IPS-18a (cell line): Measurements from ENCODE around the gene HMGB2.

ENCODE experiments used
- H3K27ac ChIP-seq: one replicate; pipeline ENCODE4 v1.5.1; 2013; ENCODE audit warnings: low read length
- H3K27me3 ChIP-seq: one replicate; pipeline ENCODE4 v1.6.1; 2013; ENCODE audit warnings: mild to moderate bottlenecking, low read length; ENCODE audit not compliant: control insufficient read depth, insufficient read depth
- H3K36me3 ChIP-seq: one replicate; pipeline ENCODE4 v1.6.1; 2013; ENCODE audit warnings: low read depth, low read length; ENCODE audit not compliant: control insufficient read depth
- H3K4me1 ChIP-seq: one replicate; pipeline ENCODE4 v1.6.1; 2013; ENCODE audit warnings: low read depth, low read length; ENCODE audit not compliant: control insufficient read depth
- H3K4me3 ChIP-seq: one replicate; pipeline ENCODE4 v1.5.1; 2013; ENCODE audit warnings: low read length
- H3K9ac ChIP-seq: one replicate; pipeline ENCODE4 v1.6.1; 2013; ENCODE audit warnings: mild to moderate bottlenecking, low read length, moderate library complexity
- H3K9me3 ChIP-seq: one replicate; pipeline ENCODE4 v1.6.1; 2013; ENCODE audit warnings: low read depth, low read length; ENCODE audit not compliant: control insufficient read depth

HMGB2 gene

DNA sequence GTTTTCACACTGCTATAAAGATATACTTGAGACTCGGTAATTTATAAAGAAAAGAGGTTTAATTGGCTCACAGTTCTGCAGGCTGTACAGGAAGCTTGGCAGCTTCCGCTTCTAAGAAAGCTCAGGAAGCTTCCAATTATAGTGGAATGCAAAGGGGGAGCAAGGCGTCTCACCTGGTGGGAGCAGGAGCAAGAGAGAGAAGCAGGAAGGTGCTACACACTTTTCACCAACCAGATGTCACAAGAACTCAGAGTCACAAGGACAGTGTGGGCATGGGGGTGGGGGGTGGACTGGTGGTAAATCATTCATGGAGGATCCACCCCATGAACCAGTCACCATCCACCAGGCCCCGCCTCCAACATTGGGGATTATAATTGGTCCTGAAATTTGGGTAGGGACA is 22.8 kb downstream of the HMGB2 start:
- no peaks in the 10 kb centered on the region for H3K9me3 ChIP-seq
- no peak overlapping the region for H3K27ac ChIP-seq
- peaks cover 22% of the 10 kb centered on the region for H3K36me3 ChIP-seq
- no peak overlapping the region for H3K9ac ChIP-seq
- no peak overlapping the region for H3K4me3 ChIP-seq
- peaks cover 3% of the 10 kb centered on the region for H3K4me1 ChIP-seq
- no peaks in the 10 kb centered on the region for H3K27me3 ChIP-seq

DNA sequence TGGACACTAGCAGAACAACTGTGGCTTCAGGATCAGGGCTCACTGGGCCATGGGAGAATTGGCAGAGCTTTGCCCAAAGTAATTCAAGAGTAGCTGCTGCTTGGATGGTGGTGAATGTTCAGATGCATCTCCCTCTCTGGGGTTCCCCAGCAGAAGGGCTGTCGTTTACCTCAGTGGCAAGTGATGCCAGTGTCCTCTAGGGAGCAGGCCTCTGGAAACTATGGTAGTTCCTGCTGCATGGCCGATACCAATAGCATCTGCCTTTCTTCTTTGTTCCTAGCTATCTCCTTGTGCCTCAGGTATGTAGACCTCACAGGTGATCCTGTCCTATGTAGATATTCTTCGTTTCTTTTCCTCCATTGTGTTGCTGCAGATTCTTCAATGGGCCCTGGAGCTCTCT is 26.4 kb downstream of the HMGB2 start:
- Histone ChIP-seq H3K27me3 (no peaks in the 10 kb centered on the region), H3K4me1 (peaks cover 3% of the 10 kb centered on the region), H3K36me3 (peaks cover 24% of the 10 kb centered on the region), H3K27ac (no peak overlapping the region), H3K9me3 (no peaks in the 10 kb centered on the region), H3K4me3 (no peak overlapping the region), H3K9ac (no peak overlapping the region)

DNA sequence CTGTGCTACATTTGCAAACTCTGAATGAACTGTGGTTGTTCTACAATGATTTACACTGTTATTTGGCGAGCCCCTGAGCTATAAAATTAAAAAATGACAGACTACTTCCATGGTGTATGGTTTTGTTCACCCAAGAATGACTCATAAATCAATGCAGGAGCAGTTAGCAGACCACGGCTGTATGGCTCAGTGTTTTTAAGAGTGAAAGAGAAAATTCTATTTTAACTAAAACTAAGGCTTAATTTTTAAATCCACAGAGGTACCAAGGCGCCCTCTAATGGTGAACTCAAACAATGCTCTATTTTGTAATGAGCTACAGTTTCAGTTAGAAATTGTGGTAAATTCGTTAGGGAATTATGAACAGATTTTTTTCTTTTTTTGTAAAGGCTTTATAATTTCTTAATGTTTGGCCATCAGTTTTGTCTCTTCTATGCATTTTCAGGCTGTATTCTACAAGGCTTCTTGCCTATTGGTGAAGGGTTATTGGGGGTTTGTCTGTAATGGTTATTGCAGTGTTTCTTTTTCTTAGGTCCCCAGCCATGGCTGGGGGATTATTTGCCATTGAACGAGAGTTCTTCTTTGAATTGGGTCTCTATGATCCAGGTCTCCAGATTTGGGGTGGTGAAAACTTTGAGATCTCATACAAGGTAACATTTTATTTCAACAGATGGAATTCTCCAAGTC is 32.5 kb downstream of the HMGB2 start:
- peaks cover 21% of the 10 kb centered on the region for H3K36me3 ChIP-seq
- H3K9ac ChIP-seq: no peak overlapping the region
- peaks cover 6% of the 10 kb centered on the region for H3K4me1 ChIP-seq
- H3K4me3 ChIP-seq: no peak overlapping the region
- no peaks in the 10 kb centered on the region for H3K9me3 ChIP-seq
- H3K27ac ChIP-seq: no peak overlapping the region
- no peaks in the 10 kb centered on the region for H3K27me3 ChIP-seq

DNA sequence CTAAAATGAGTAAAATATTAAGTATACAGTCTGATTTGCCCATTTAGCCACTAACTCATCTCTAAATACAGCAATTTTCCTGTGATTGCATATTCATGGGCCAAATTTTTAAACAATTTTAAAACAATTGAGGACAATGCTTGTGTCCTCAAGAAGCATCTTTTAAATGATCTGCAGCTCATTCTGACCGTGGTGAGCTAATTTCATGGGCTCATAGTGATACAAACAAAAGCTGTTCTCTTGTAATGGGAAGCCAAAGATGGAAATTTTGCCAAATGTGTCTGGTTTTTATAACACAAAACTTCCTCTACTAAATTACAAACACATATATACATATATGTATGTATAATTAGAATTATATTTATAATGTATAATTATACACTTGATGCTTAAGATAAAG is 39.7 kb downstream of the HMGB2 start:
- H3K4me3 ChIP-seq: no peak overlapping the region
- H3K27ac ChIP-seq: no peak overlapping the region
- H3K4me1 ChIP-seq: no peaks in the 10 kb centered on the region
- H3K9me3 ChIP-seq: no peaks in the 10 kb centered on the region
- H3K36me3 ChIP-seq: peaks cover 18% of the 10 kb centered on the region
- no peaks in the 10 kb centered on the region for H3K27me3 ChIP-seq
- H3K9ac ChIP-seq: no peak overlapping the region

DNA sequence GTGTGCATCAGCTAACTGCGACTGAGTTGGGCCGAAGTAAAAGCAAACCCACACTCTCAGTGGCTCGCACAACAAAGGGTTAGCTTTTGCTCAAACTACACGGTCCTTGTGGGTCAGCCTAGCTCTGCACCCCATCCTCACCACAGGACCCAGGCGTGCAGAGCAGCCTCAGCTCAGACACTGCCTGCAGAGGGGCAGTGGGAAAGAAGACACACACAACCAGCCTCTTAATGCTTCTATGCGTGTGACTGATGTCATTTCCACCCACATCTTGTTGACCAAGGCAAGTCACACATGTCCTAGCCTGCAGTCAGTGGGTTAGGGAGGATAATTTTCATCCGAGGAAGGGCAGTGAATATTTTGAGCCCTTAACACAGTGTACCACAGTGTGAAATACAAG is 40.5 kb downstream of the HMGB2 start:
- Histone ChIP-seq H3K27ac (no peak overlapping the region), H3K4me1 (no peaks in the 10 kb centered on the region), H3K27me3 (no peaks in the 10 kb centered on the region), H3K9ac (no peak overlapping the region), H3K4me3 (no peak overlapping the region), H3K36me3 (peaks cover 18% of the 10 kb centered on the region), H3K9me3 (no peaks in the 10 kb centered on the region)

DNA sequence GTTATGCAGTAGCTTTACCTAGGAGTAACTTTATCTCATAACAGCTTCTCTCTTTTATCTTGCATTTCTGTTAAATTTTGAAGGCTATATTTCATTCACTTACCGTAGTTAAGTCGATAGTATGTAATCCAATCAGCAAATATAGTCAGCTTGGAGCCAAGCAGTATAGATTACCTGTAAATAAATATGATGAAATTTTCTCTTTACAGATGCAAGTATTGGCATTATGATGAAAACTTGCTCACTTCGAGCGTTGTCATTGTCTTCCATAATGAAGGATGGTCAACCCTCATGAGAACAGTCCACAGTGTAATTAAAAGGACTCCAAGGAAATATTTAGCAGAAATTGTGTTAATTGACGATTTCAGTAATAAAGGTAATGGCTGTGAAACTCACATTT is 42.3 kb downstream of the HMGB2 start:
- Histone ChIP-seq H3K4me1 (no peaks in the 10 kb centered on the region), H3K9ac (no peak overlapping the region), H3K27me3 (no peaks in the 10 kb centered on the region), H3K9me3 (peaks cover 4% of the 10 kb centered on the region), H3K36me3 (peaks cover 11% of the 10 kb centered on the region), H3K4me3 (no peak overlapping the region), H3K27ac (no peak overlapping the region)

DNA sequence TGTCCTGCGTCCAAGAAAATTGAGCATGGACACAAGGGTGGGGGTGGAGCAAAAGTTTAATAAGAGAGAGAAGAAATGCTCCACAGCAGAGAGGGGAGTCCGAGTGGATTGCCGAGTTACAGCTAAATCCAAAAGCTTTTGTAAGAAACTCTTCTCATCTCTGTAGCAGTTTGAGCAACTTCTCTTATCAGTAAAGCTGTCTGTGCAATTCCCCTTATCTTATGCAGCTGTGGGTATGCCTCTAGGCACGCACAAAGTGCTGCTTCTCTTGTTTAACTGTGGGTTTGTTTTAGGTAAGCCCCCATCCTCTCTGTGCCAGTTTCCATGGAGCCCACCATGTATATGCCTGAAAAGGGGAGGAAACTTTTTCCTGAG is 44.8 kb downstream of the HMGB2 start:
- no peaks in the 10 kb centered on the region for H3K4me1 ChIP-seq
- H3K27ac ChIP-seq: no peak overlapping the region
- no peaks in the 10 kb centered on the region for H3K27me3 ChIP-seq
- H3K36me3 ChIP-seq: peaks cover 3% of the 10 kb centered on the region
- no peak overlapping the region for H3K4me3 ChIP-seq
- H3K9me3 ChIP-seq: peaks cover 13% of the 10 kb centered on the region
- H3K9ac ChIP-seq: no peak overlapping the region

DNA sequence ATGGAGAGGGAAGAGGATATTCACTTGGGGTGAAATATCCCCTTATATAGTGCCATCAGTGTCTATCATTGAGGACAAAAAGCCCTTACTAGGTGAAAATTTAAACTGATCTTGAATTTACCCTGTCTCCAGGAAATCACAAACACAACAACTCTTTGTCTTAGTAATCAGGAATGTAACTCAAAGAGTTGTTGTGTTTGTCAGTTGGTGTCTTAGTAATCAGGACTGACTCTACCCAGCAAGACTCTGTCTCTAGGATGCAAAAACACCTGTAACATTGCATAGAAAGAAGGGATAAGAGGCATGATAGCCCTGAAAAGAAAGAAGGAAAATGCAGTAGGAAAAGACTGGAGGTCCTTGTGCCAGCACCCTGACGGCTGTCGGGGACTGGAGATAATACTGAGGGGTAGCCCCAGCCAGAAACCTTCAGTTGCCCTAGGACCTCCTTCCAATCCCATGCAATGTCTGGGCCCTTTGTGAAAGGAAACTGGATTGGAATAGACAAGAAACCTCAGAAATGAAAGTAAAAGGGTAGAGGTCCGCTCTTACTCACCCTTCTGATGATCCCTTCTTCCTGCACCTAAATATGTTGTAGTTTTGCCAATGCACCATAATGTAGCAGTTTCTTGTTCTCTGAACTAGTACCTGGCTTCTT is 45.3 kb downstream of the HMGB2 start:
- Histone ChIP-seq H3K36me3 (peaks cover 3% of the 10 kb centered on the region), H3K27ac (no peak overlapping the region), H3K9me3 (peaks cover 15% of the 10 kb centered on the region), H3K4me1 (no peaks in the 10 kb centered on the region), H3K9ac (no peak overlapping the region), H3K27me3 (no peaks in the 10 kb centered on the region), H3K4me3 (no peak overlapping the region)

DNA sequence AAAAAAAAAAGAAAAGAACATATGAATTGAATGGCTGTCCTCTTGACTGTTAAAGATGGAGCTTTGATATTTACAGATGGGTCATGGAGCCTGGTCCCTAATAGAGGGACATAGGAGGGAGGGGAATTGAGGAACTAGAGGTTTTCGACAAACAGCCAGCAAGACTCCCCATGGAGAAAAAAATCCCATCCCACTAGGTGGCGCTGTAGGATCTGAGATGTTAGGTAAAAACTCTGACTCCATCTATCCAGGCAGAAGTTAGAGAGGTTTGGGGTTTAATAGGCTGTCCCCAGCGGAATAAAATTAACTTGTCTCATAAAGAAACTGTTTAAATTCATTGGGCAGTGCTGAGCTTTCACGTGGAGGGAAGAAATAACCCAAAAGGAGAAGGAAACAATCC is 45.9 kb downstream of the HMGB2 start:
- no peaks in the 10 kb centered on the region for H3K4me1 ChIP-seq
- peaks cover 3% of the 10 kb centered on the region for H3K36me3 ChIP-seq
- H3K27ac ChIP-seq: no peak overlapping the region
- peaks cover 17% of the 10 kb centered on the region for H3K9me3 ChIP-seq
- H3K27me3 ChIP-seq: no peaks in the 10 kb centered on the region
- no peak overlapping the region for H3K4me3 ChIP-seq
- H3K9ac ChIP-seq: no peak overlapping the region

DNA sequence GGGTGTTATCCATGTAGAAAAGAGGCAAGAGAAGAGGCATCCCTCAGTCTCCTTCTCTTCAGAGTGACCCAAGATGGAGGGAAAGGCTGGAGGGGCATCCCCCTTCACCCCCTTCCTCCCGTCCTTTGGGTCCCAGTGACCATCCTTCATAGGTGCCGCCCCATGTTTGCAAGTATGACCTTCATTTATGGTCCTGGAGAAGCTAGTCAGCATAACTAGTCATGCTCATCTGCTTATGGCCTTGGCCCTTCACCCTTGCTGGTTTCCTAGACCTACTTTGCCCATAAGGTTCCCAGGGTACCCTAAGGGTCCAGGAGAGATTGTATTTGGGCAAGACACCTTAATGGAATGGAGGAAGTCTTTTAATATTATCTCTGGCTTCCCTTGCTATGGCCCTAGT is 46.7 kb downstream of the HMGB2 start:
- Histone ChIP-seq H3K9ac (no peak overlapping the region), H3K4me3 (no peak overlapping the region), H3K36me3 (peaks cover 3% of the 10 kb centered on the region), H3K9me3 (peaks cover 17% of the 10 kb centered on the region), H3K27me3 (no peaks in the 10 kb centered on the region), H3K27ac (no peak overlapping the region), H3K4me1 (no peaks in the 10 kb centered on the region)

DNA sequence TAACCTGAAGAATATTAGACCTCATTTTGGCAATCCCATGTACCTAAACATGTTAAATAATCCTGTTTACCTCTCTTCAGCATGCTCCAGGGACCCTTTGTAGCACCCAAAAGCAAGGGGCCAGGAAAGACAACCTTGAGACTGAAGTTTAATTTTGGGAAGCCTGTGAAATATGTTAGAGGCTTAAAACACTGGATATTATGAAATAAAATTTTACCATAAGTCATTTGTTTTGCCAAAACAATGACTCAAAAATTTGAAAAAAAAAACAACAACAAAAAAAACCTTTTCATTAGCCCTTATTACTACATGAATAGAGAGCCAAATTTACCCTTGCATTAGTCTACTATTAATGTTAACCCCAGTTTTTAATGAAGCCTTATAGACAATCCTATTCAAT is 49.7 kb downstream of the HMGB2 start:
- H3K36me3 ChIP-seq: peaks cover 3% of the 10 kb centered on the region
- H3K9ac ChIP-seq: no peak overlapping the region
- no peaks in the 10 kb centered on the region for H3K27me3 ChIP-seq
- H3K27ac ChIP-seq: no peak overlapping the region
- peaks cover 17% of the 10 kb centered on the region for H3K9me3 ChIP-seq
- H3K4me1 ChIP-seq: no peaks in the 10 kb centered on the region
- no peak overlapping the region for H3K4me3 ChIP-seq

DNA sequence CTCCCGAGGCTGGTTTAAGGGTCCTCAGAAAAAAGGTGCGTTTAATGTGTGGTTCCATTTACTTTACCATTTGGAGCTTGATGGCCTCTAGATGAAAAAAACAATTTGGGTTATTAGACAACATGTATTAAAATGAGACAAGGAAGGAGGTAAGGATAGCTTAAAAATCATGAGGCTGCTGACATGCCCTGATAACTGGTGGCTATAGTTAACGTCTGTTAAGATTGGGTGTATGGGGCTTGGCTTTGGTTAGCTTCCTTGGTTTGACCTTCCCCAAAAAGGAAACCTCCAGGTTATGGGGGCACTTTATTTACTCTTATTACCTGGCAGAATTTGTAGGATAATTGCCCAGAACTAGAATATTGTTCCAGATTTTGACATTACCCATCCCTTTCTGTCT is 51.5 kb downstream of the HMGB2 start:
- Histone ChIP-seq H3K9me3 (peaks cover 17% of the 10 kb centered on the region), H3K9ac (no peak overlapping the region), H3K27ac (no peak overlapping the region), H3K36me3 (peaks cover 3% of the 10 kb centered on the region), H3K4me1 (no peaks in the 10 kb centered on the region), H3K27me3 (no peaks in the 10 kb centered on the region), H3K4me3 (no peak overlapping the region)
